Endothelial cell of umbilical vein (primary cell): ENCODE data around the gene ZNF587.

Source experiments
- CTCF ChIP-seq, 2 donors: IDR thresholded peaks; 1 replicate in 1 of 2; 2 replicates in 1 of 2; pipeline ENCODE4 v1.5.1; 2011; ENCODE audit warnings: low read length in 2 of 2, mild to moderate bottlenecking in 2 of 2, moderate library complexity in 2 of 2, control low read depth in 1 of 2, inconsistent platforms in 1 of 2, low read depth in 1 of 2; ENCODE audit not compliant: insufficient read depth in 1 of 2; ENCODE audit errors: extremely low read depth in 1 of 2
- EZH2 ChIP-seq: IDR thresholded peaks from 2 replicates; pipeline ENCODE4 v1.6.1; 2012; ENCODE audit warnings: borderline replicate concordance, low read depth, mild to moderate bottlenecking, moderate library complexity, low read length, inconsistent platforms; ENCODE audit not compliant: severe bottlenecking
- GATA2 ChIP-seq: IDR thresholded peaks from 2 replicates; pipeline ENCODE4 v1.7.0; 2011; ENCODE audit warnings: low read depth, mild to moderate bottlenecking, moderate library complexity, mixed read lengths, low read length; ENCODE audit not compliant: insufficient read length, insufficient read depth
- JUN ChIP-seq: IDR thresholded peaks from 2 replicates; pipeline ENCODE4 v1.6.1; 2011; ENCODE audit warnings: borderline replicate concordance, low read depth; ENCODE audit not compliant: insufficient read length, insufficient read depth
- MYC ChIP-seq: IDR thresholded peaks from one replicate; pipeline ENCODE4 v1.6.1; 2011; ENCODE audit warnings: mild to moderate bottlenecking, low read depth, low read length
- POLR2A ChIP-seq: IDR thresholded peaks from 2 replicates; pipeline ENCODE4 v1.6.1; 2012; ENCODE audit warnings: low read depth, mild to moderate bottlenecking, control low read depth, low read length
- POLR2AphosphoS5 ChIP-seq: IDR thresholded peaks from 2 replicates; pipeline ENCODE4 v1.6.1; 2012; ENCODE audit warnings: low read depth, mild to moderate bottlenecking, control low read depth, low read length, moderate library complexity; ENCODE audit not compliant: insufficient read depth
- TF ChIP-seq, protein P1 (sequence below): IDR thresholded peaks from 2 replicates; pipeline ENCODE4 v1.6.1; 2011; ENCODE audit not compliant: insufficient read depth, insufficient read length

GRCh38 chr19:57815247-57816075 is 34.2 kb upstream of the ZNF587 start:
- no peak for TF ChIP-seq POLR2A
- TF ChIP-seq CTCF (IDR thresholded peaks at IDR 0.05; ENCODE audit: extremely low read depth in 1 of 2, insufficient read depth in 1 of 2, low read depth in 1 of 2, low read length in 2 of 2), result no peak
- TF ChIP-seq POLR2AphosphoS5, result no peak
- no peak for TF ChIP-seq JUN
- no peak for TF ChIP-seq EZH2
- TF ChIP-seq, protein P1, sequence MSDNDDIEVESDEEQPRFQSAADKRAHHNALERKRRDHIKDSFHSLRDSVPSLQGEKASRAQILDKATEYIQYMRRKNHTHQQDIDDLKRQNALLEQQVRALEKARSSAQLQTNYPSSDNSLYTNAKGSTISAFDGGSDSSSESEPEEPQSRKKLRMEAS, result no peak
- TF ChIP-seq GATA2, result no peak
- TF ChIP-seq MYC, result no peak
